ENCODE data around the gene RASA3. TPM values are rescaled to one million over a fixed set of nuclear protein-coding genes. Genes with fewer than 3 reads are reported as not detected.

Gene RASA3
- total RNA-seq, 1 donor from 2014 or later = 25.4 TPM

DNA sequence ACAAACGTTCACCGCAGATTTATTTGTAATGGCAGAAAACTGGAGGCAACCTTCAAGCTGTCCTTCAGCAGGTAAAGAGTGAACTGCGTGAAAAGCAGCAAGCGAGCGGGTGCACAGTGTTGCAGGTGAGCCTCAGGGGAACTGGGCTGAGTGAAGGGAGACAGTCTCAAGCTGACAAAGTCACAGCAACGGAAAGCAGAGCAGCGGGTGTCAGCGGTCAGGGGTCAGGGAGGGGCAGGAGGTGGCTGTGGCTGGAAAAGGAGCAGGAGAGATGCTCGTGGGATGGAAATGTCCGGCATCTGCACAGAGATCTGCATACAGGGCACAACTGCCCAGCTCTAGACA is 8.5 kb upstream of the RASA3 start:
- no peaks in the 10 kb centered on the region for H3K36me3 ChIP-seq (ENCODE audit: control insufficient read depth, insufficient read depth, low read length)
- DNase-seq (ENCODE audit: low read depth) = no peak
- no peak overlapping the region for H3K4me3 ChIP-seq (ENCODE audit: low read depth, low read length)
- TF ChIP-seq, protein P1, sequence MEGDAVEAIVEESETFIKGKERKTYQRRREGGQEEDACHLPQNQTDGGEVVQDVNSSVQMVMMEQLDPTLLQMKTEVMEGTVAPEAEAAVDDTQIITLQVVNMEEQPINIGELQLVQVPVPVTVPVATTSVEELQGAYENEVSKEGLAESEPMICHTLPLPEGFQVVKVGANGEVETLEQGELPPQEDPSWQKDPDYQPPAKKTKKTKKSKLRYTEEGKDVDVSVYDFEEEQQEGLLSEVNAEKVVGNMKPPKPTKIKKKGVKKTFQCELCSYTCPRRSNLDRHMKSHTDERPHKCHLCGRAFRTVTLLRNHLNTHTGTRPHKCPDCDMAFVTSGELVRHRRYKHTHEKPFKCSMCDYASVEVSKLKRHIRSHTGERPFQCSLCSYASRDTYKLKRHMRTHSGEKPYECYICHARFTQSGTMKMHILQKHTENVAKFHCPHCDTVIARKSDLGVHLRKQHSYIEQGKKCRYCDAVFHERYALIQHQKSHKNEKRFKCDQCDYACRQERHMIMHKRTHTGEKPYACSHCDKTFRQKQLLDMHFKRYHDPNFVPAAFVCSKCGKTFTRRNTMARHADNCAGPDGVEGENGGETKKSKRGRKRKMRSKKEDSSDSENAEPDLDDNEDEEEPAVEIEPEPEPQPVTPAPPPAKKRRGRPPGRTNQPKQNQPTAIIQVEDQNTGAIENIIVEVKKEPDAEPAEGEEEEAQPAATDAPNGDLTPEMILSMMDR (IDR thresholded peaks at IDR 0.05; ENCODE audit: insufficient read depth, low read length, poor library complexity, severe bottlenecking) = no peak
- peaks cover 4% of the 10 kb centered on the region for H3K27me3 ChIP-seq (ENCODE audit: control insufficient read depth, insufficient read depth, low read length)

DNA sequence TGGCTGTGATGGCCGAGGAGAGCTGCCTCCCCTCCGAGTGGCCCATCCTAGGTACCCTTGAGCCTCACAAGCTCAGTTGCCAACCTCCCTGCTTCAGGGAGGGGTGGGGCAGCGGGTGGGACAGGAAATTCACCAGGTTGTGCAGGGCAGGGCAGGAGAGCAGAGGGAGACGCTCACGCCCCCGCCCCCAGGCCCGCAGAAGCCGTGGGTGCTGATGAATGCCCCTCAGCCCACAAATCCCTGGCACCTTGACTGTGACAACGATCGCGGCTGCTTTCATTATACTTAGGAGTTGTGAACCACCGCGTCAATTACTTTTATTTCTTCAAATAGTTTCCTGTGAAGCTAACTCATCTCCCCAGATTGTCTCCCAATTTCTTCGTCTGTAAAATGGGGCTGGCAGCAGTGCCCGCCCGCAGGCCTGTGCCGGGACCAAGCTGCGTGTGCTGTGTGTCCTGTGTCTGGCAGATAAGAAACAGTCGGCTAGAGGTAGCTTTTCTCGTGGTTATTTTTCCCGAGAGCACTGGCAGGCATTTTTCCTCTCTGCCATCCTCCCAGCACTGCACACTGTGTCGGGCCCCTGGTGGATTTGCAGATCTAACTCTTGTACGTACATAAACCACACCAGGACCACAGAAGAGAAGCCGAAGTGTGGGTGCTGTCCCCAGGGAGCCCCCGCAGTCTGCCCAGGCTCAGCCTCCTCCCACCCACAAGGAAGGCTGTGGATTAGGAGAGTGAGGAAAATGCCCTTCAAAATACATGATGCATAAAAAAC is 7.9 kb upstream of the RASA3 start:
- Histone ChIP-seq H3K4me3 (ENCODE audit: low read depth, low read length) (no peak overlapping the region), H3K27me3 (ENCODE audit: control insufficient read depth, insufficient read depth, low read length) (peaks cover 4% of the 10 kb centered on the region), H3K36me3 (ENCODE audit: control insufficient read depth, insufficient read depth, low read length) (no peaks in the 10 kb centered on the region)
- no peak for DNase-seq (ENCODE audit: low read depth)
- TF ChIP-seq, protein P1 (IDR thresholded peaks at IDR 0.05; ENCODE audit: insufficient read depth, low read length, poor library complexity, severe bottlenecking) = no peak

DNA sequence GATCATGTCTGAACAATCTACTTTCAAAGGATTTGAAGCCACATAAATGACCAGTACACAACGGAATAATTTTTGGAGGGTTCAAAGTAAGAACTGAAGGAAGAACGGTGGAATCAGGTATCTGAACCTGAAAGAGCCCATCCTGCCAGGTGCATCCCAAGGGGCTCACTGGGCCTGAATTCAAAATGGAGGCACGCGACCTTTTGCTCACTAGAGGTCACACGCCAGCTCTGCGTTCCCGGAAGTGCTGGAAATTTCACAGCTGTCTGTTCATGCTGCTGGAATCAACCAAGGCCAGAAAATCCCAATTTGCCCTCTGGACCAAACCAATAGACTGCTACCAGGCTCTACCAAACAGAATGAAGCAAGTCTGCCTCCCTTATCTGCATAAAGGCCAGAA is 4.2 kb upstream of the RASA3 start:
- TF ChIP-seq, protein P1 (IDR thresholded peaks at IDR 0.05; ENCODE audit: insufficient read depth, low read length, poor library complexity, severe bottlenecking) = no peak
- no peaks in the 10 kb centered on the region for H3K27me3 ChIP-seq (ENCODE audit: control insufficient read depth, insufficient read depth, low read length)
- H3K4me3 ChIP-seq (ENCODE audit: low read depth, low read length) = no peak overlapping the region
- no peaks in the 10 kb centered on the region for H3K36me3 ChIP-seq (ENCODE audit: control insufficient read depth, insufficient read depth, low read length)
- DNase-seq (ENCODE audit: low read depth) = no peak

DNA sequence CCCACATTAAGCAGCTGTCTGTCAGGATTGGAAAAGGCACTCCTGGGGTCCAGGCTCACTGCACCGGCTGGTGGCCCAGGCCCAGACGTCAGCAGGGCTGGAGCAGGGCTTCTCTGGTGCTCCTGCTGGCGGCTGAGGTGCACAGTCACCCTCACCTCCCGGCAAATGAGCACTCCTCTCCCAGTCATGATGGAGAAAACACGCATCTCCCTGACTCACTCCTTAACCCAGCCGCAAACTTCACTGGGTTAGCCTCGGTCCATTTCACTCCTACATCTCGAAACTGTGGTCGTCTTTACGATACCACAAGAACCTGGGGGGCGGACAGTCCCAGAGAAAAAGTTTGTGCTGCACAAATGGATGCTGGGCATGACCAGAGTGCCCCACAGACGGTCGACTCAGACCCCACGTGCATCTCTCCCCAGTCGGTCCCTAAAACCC is 3.3 kb upstream of the RASA3 start:
- Histone ChIP-seq H3K27me3 (ENCODE audit: control insufficient read depth, insufficient read depth, low read length) (no peaks in the 10 kb centered on the region), H3K4me3 (ENCODE audit: low read depth, low read length) (no peak overlapping the region), H3K36me3 (ENCODE audit: control insufficient read depth, insufficient read depth, low read length) (no peaks in the 10 kb centered on the region)
- no peak for DNase-seq (ENCODE audit: low read depth)
- TF ChIP-seq, protein P1 (IDR thresholded peaks at IDR 0.05; ENCODE audit: insufficient read depth, low read length, poor library complexity, severe bottlenecking) = no peak

DNA sequence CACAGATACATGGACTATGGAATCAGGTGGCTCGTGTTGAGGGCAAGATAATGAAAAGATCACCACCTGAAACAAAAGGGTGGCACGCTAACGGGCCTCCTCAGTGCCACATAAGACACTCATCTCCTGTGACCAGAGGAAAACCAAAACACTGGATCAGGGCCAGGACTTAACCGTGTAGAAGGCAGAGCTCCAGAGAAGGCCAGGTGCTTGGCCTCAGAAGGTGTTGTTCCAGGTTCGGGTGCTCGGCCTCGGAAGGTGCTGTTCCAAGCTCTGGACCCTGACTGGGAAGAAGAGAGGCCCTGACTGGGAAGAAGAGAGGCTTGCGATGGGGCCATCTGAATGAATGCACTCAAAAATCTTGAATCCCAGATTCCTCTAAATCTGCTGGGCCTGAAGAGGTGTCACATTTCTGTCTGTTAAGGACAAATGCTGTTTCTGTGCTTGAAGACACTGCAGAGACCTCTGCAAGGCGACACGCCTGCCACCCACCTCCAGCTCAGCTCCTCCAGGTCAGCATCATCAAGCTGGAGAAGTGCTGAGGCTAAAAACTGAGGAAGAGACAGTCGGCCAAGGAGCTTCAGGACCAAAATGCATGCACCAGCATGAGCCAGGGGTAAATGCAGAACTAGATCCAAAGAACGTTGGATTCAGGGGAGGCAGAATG is 2.7 kb upstream of the RASA3 start:
- Histone ChIP-seq H3K4me3 (ENCODE audit: low read depth, low read length) (no peak overlapping the region), H3K27me3 (ENCODE audit: control insufficient read depth, insufficient read depth, low read length) (no peaks in the 10 kb centered on the region), H3K36me3 (ENCODE audit: control insufficient read depth, insufficient read depth, low read length) (no peaks in the 10 kb centered on the region)
- TF ChIP-seq, protein P1 (IDR thresholded peaks at IDR 0.05; ENCODE audit: insufficient read depth, low read length, poor library complexity, severe bottlenecking) = no peak
- DNase-seq (ENCODE audit: low read depth) = no peak
